B cell (primary cell): ENCODE data around the gene SLF2. TPM values are rescaled to one million over a fixed set of nuclear protein-coding genes. Genes with fewer than 3 reads are reported as not detected.

ENCODE experiments used
- ATAC-seq: fragments of 200-7000 bp; cut with Tn5 transposase; one replicate; pipeline ENCODE4 v1.10.0; 2021; ENCODE audit warnings: low read depth, mild to moderate bottlenecking, moderate number of reproducible peaks, moderate library complexity
- CTCF ChIA-PET: fragments of 350-600 bp; sonication (Branson Sonifier 250); formaldehyde crosslinking; loops from one replicate; lab custom pipeline; 2021; ENCODE audit warnings: antibody characterized with exemption, inconsistent platforms; lab: Charles Lee
- POLR2A ChIA-PET: fragments of 350-600 bp; sonication (Branson Sonifier 250); formaldehyde crosslinking; loops from one replicate; lab custom pipeline; 2021; ENCODE audit warnings: antibody characterized with exemption; lab: Charles Lee
- DNase-seq: peaks from one replicate; pipeline ENCODE4 v3.0.0; 2013
- H2AFZ ChIP-seq: 2 replicates; pipeline ENCODE4 v1.6.1; 2012; ENCODE audit warnings: mild to moderate bottlenecking, low read depth, low read length; ENCODE audit not compliant: insufficient read depth, poor library complexity, severe bottlenecking
- H3K27ac ChIP-seq, 2 donors: 1 replicate in 1 of 2; 2 replicates in 1 of 2; pipeline ENCODE4 v1.5.1; 2012 to 2013; ENCODE audit warnings: low read length in 2 of 2, mild to moderate bottlenecking in 2 of 2, moderate library complexity in 1 of 2
- H3K27me3 ChIP-seq, 4 experiments: fragments of 200-600 bp in 1 of 4; sonication (generic) in 1 of 4; replicated peaks in 1 of 4; 1 replicate in 2 of 4; 2 replicates in 2 of 4; pipeline versions ENCODE4 v1.6.1 to v1.7.0; 2013 to 2016; ENCODE audit warnings: low read length in 3 of 4, mild to moderate bottlenecking in 2 of 4, mixed read lengths in 1 of 4, moderate library complexity in 1 of 4; ENCODE audit not compliant: insufficient read depth in 4 of 4, control insufficient read depth in 3 of 4; ENCODE audit errors: control extremely low read depth in 1 of 4
- H3K36me3 ChIP-seq, 2 experiments: replicated peaks in 1 of 2; 1 replicate in 1 of 2; 2 replicates in 1 of 2; pipeline versions ENCODE4 v1.6.1 to v1.7.1; 2013; ENCODE audit warnings: low read length in 1 of 2; ENCODE audit not compliant: insufficient read depth in 2 of 2, control insufficient read depth in 1 of 2; ENCODE audit errors: control extremely low read depth in 1 of 2, extremely low read depth in 1 of 2
- H3K4me1 ChIP-seq, 2 donors: fragments of 200-600 bp in 1 of 2; sonication (generic) in 1 of 2; 1 replicate in 1 of 2; 2 replicates in 1 of 2; pipeline versions ENCODE4 v1.5.1 to v1.6.1; 2013 to 2017; ENCODE audit warnings: low read length in 2 of 2; ENCODE audit not compliant: control insufficient read depth in 2 of 2, insufficient read depth in 2 of 2
- H3K4me2 ChIP-seq: replicated peaks from 2 replicates; pipeline ENCODE3; 2012; ENCODE audit warnings: mild to moderate bottlenecking, low read depth, low read length; ENCODE audit not compliant: poor library complexity, severe bottlenecking
- H3K4me3 ChIP-seq, 5 experiments: fragments of 200-600 bp in 1 of 5; sonication (generic) in 1 of 5; 1 replicate in 3 of 5; 2 replicates in 2 of 5; pipeline versions ENCODE4 v1.5.1 to v1.7.0; 2011 to 2016; ENCODE audit warnings: low read length in 4 of 5, mild to moderate bottlenecking in 4 of 5, low read depth in 2 of 5, control low read depth in 1 of 5, moderate library complexity in 1 of 5; ENCODE audit not compliant: insufficient read depth in 1 of 5; ENCODE audit errors: control extremely low read depth in 1 of 5, extremely low read depth in 1 of 5
- H3K79me2 ChIP-seq: fragments of 200-600 bp; sonication (generic); one replicate; pipeline ENCODE4 v1.6.0; 2016; ENCODE audit warnings: low read length; ENCODE audit not compliant: control insufficient read depth, insufficient read depth
- H3K9ac ChIP-seq: fragments of 200-600 bp; sonication (generic); 2 replicates; pipeline ENCODE4 v1.6.1; 2017; ENCODE audit warnings: mild to moderate bottlenecking, low read length, moderate library complexity
- H3K9me3 ChIP-seq, 3 donors: one replicate each; pipeline versions ENCODE4 v1.6.1 to v1.7.1; 2013; ENCODE audit warnings: low read length in 2 of 3; ENCODE audit not compliant: control insufficient read depth in 2 of 3, insufficient read depth in 1 of 3; ENCODE audit errors: control extremely low read depth in 1 of 3
- H4K20me1 ChIP-seq: 2 replicates; pipeline ENCODE4 v1.6.0; 2012; ENCODE audit warnings: mild to moderate bottlenecking, low read length; ENCODE audit not compliant: insufficient read depth, control insufficient read depth, poor library complexity, severe bottlenecking
- H3K27ac Mint-ChIP-seq: one replicate; pipeline ENCODE4 v1.8.0; 2021; ENCODE audit warnings: mixed read lengths
- H3K27me3 Mint-ChIP-seq: one replicate; pipeline ENCODE4 v1.8.0; 2021; ENCODE audit warnings: mixed read lengths
- H3K4me1 Mint-ChIP-seq: one replicate; pipeline ENCODE4 v1.8.0; 2021; ENCODE audit warnings: mixed read lengths
- H3K4me3 Mint-ChIP-seq: one replicate; pipeline ENCODE4 v1.8.0; 2021; ENCODE audit warnings: mixed read lengths
- H3K9me3 Mint-ChIP-seq: one replicate; pipeline ENCODE4 v1.8.0; 2022; ENCODE audit warnings: mixed read lengths; ENCODE audit not compliant: insufficient read depth
- CTCF ChIP-seq: fragments of 200-600 bp; IDR thresholded peaks from one replicate; pipeline ENCODE4 v1.8.0; 2022; ENCODE audit warnings: antibody characterized with exemption, mild to moderate bottlenecking
- EZH2 ChIP-seq: IDR thresholded peaks from 2 replicates; pipeline ENCODE4 v1.6.1; 2012; ENCODE audit warnings: borderline replicate concordance, low read depth, mild to moderate bottlenecking, moderate library complexity, low read length; ENCODE audit not compliant: insufficient read depth, poor library complexity, severe bottlenecking
- WGBS: methylation state at CpG from one replicate; pipeline ENCODE4 v1.1.5; 2013; ENCODE audit warnings: missing lambda C conversion rate; ENCODE audit not compliant: insufficient coverage; 5-methylcytosine and 5-hydroxymethylcytosine counted together
- intact Hi-C: fragments of 100-400 bp; cut with micrococcal nuclease; formaldehyde crosslinking; loops from one replicate; pipeline ENCODE4 v1.10.0; 2022
- polyA plus RNA-seq: library from polyadenylated mRNA; depleted of rRNA; stranded (reverse); fragments of >200 nt; gene quantifications from 2 replicates; pipeline ENCODE4 v1.2.3, GENCODE V29; 2012
- total RNA-seq, 2 donors: library from RNA; stranded (reverse); fragments of 120-200 nt in 1 of 2; gene quantifications; 1 replicate in 1 of 2; 2 replicates in 1 of 2; pipeline versions ENCODE4 v1.2.3 to v1.2.4, GENCODE V29; 2013 to 2022

The SLF2 gene
- total and polyA plus RNA-seq, 2 donors (not counting 1 experiment from before 2014, with no cell fraction given): 11.8 to 65.6 TPM

GRCh38 chr10:100868382-100868781 is 44.4 kb upstream of the SLF2 start:
- H3K9me3 ChIP-seq: no peaks in the 10 kb centered on the region
- CTCF ChIA-PET: no interaction called here

GRCh38 chr10:100869399-100869798 is 43.4 kb upstream of the SLF2 start:
- no peaks in the 10 kb centered on the region for H3K79me2 ChIP-seq
- DNase-seq: no peak
- no peaks in the 10 kb centered on the region for H3K4me1 ChIP-seq
- Mint-ChIP-seq H3K27ac (no peak overlapping the region), H3K4me3 (no peak overlapping the region), H3K27me3 (peaks cover 36% of the 10 kb centered on the region), H3K9me3 (no peaks in the 10 kb centered on the region), H3K4me1 (peaks cover 2% of the 10 kb centered on the region)
- H3K4me2 ChIP-seq: no peak overlapping the region
- H3K9me3 ChIP-seq: no peaks in the 10 kb centered on the region
- H4K20me1 ChIP-seq: no peaks in the 10 kb centered on the region
- CTCF ChIA-PET: no interaction called here
- no peak for ATAC-seq
- H3K36me3 ChIP-seq: no peaks in the 10 kb centered on the region
- TF ChIP-seq EZH2 (no peak), CTCF (no peak)
- H3K9ac ChIP-seq: no peak overlapping the region
- no peak overlapping the region for H2AFZ ChIP-seq
- POLR2A ChIA-PET: no interaction called here
- H3K4me3 ChIP-seq: no peak overlapping the region
- intact Hi-C loops: no loop called here
- no peak overlapping the region for H3K27ac ChIP-seq
- peaks cover 0 to 29% (median 5%) of the 10 kb centered on the region in 4 experiments for H3K27me3 ChIP-seq
- 100% methylated on average over 2 of the region's 4 CpGs for WGBS

More at GRCh38 chr10:100868382-100868781, 44.4 kb upstream of the SLF2 start:
- no peak overlapping the region for H3K4me3 ChIP-seq
- no peaks in the 10 kb centered on the region for H4K20me1 ChIP-seq
- Mint-ChIP-seq H3K27me3 (peaks cover 39% of the 10 kb centered on the region), H3K9me3 (no peaks in the 10 kb centered on the region), H3K27ac (no peak overlapping the region), H3K4me1 (peaks cover 2% of the 10 kb centered on the region), H3K4me3 (no peak overlapping the region)
- POLR2A ChIA-PET: no interaction called here
- WGBS: 92% methylated on average over 2 of the region's 3 CpGs
- no peaks in the 10 kb centered on the region for H3K79me2 ChIP-seq
- no peaks in the 10 kb centered on the region for H3K4me1 ChIP-seq
- H3K27me3 ChIP-seq: peaks cover 0 to 29% (median 5%) of the 10 kb centered on the region in 4 experiments
- no peak overlapping the region for H3K4me2 ChIP-seq
- ATAC-seq: no peak
- no peak overlapping the region for H2AFZ ChIP-seq
- intact Hi-C loops: no loop called here
- no peak for DNase-seq
- no peak overlapping the region for H3K9ac ChIP-seq
- H3K27ac ChIP-seq: no peak overlapping the region
- TF ChIP-seq EZH2 (no peak), CTCF (no peak)
- H3K36me3 ChIP-seq: no peaks in the 10 kb centered on the region
